ENCODE measurements around the gene CERS6. TPM values are rescaled to one million over a fixed set of nuclear protein-coding genes. Genes with fewer than 3 reads are reported as not detected.

The CERS6 gene
- total RNA-seq, 1 experiment from 2014 or later: 30.3 TPM

DNA sequence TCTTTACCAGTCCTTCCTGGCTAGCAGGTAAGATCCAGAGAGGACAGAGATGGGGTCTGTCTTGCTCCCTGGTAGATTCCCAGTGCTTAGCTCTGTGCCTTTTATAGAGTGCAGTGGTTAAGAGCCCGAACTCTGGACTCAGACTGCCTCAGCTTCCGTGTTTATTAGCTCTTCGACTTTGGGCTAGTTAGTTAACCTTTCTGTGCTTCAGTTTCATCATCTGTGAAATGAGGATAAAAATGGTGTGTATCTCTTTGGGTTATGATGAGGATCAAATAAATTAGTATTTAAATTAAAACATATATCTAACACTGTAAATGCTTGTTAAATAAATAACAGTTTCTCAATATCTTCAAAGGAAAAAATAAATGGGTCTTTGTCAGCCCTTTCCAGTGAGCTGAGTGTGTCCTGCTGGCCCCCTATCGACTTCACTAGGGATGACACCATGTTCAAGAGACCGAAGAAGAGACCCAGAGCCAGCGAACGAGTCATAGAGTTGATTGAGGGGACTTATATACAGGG, 38.2 kb downstream of the CERS6 start:
- ATAC-seq: 0 out of 2 replicates have a peak, but pooled peaks have one; percentile 50
- POLR2A ChIA-PET: no interaction called here
- Histone ChIP-seq H3K4me1 (ENCODE audit: control insufficient read depth, insufficient read depth, low read length) (peaks cover 14% of the 10 kb centered on the region), H3K36me3 (ENCODE audit: control insufficient read depth, insufficient read depth, low read length) (no peaks in the 10 kb centered on the region), H3K4me3 (ENCODE audit: low read depth in 2 of 2, low read length in 2 of 2) (no peak overlapping the region), H3K9me3 (ENCODE audit: control insufficient read depth, insufficient read depth, low read depth, low read length) (no peaks in the 10 kb centered on the region), H3K27ac (ENCODE audit: low read length) (no peak overlapping the region), H3K27me3 (ENCODE audit: control insufficient read depth, insufficient read depth, low read length) (no peaks in the 10 kb centered on the region)
- DNase-seq (ENCODE audit: low read depth, low spot score): no peak
- BruUV-seq (replicated peaks): no TSS peak
- intact Hi-C loops (cut with micrococcal nuclease; ENCODE audit: unreplicated experiment) (no loop called here), in situ Hi-C loops (cut with HindIII; ENCODE audit: low pct_unique_long_range_greater_than_20kb, low sequenced_read_pairs) (no loop called here)
- CTCF ChIA-PET: interaction anchor here (0.6 kb wide), 1 partner anchor 136 kb away, joined by 3 read pairs; no protein-coding TSS in a partner anchor
- TF ChIP-seq POLR2AphosphoS5 (IDR thresholded peaks at IDR 0.05; ENCODE audit: low read depth, low read length) (no peak), TCF7L2 (IDR thresholded peaks at IDR 0.05; ENCODE audit: low read depth, low read length) (no peak), SIN3A (IDR thresholded peaks at IDR 0.05; ENCODE audit: borderline replicate concordance, insufficient read depth, low read depth, low read length) (no peak)
- TF ChIP-seq, protein P1, sequence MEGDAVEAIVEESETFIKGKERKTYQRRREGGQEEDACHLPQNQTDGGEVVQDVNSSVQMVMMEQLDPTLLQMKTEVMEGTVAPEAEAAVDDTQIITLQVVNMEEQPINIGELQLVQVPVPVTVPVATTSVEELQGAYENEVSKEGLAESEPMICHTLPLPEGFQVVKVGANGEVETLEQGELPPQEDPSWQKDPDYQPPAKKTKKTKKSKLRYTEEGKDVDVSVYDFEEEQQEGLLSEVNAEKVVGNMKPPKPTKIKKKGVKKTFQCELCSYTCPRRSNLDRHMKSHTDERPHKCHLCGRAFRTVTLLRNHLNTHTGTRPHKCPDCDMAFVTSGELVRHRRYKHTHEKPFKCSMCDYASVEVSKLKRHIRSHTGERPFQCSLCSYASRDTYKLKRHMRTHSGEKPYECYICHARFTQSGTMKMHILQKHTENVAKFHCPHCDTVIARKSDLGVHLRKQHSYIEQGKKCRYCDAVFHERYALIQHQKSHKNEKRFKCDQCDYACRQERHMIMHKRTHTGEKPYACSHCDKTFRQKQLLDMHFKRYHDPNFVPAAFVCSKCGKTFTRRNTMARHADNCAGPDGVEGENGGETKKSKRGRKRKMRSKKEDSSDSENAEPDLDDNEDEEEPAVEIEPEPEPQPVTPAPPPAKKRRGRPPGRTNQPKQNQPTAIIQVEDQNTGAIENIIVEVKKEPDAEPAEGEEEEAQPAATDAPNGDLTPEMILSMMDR (IDR thresholded peaks at IDR 0.05): peak; percentile 66
- TF ChIP-seq, protein P2, sequence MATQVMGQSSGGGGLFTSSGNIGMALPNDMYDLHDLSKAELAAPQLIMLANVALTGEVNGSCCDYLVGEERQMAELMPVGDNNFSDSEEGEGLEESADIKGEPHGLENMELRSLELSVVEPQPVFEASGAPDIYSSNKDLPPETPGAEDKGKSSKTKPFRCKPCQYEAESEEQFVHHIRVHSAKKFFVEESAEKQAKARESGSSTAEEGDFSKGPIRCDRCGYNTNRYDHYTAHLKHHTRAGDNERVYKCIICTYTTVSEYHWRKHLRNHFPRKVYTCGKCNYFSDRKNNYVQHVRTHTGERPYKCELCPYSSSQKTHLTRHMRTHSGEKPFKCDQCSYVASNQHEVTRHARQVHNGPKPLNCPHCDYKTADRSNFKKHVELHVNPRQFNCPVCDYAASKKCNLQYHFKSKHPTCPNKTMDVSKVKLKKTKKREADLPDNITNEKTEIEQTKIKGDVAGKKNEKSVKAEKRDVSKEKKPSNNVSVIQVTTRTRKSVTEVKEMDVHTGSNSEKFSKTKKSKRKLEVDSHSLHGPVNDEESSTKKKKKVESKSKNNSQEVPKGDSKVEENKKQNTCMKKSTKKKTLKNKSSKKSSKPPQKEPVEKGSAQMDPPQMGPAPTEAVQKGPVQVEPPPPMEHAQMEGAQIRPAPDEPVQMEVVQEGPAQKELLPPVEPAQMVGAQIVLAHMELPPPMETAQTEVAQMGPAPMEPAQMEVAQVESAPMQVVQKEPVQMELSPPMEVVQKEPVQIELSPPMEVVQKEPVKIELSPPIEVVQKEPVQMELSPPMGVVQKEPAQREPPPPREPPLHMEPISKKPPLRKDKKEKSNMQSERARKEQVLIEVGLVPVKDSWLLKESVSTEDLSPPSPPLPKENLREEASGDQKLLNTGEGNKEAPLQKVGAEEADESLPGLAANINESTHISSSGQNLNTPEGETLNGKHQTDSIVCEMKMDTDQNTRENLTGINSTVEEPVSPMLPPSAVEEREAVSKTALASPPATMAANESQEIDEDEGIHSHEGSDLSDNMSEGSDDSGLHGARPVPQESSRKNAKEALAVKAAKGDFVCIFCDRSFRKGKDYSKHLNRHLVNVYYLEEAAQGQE (IDR thresholded peaks at IDR 0.05; ENCODE audit: insufficient read depth in 1 of 2, low read depth in 2 of 2, low read length in 1 of 2): no peak

DNA sequence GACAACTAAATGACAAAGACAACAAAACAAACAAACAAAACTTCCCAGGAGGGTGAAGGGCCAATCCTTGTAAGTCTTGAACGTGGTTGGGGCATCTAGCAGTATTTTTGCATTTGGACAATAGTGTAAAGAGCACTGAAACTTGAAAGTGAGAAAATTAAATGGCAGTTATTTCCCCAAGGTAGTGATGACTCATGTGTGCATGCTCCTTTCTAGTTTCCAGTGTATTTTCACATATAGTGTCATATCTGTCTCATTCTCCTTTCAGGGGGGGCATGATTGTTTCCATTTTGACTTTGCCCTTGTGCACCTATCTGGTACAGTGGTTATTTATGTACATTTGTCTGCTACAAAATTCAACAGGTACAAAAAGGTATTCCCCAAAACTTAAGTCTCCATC, 39.5 kb downstream of the CERS6 start:
- CTCF ChIA-PET: no interaction called here
- Histone ChIP-seq H3K4me1 (ENCODE audit: control insufficient read depth, insufficient read depth, low read length) (peaks cover 3% of the 10 kb centered on the region), H3K9me3 (ENCODE audit: control insufficient read depth, insufficient read depth, low read depth, low read length) (no peaks in the 10 kb centered on the region), H3K4me3 (ENCODE audit: low read depth in 2 of 2, low read length in 2 of 2) (no peak overlapping the region), H3K27me3 (ENCODE audit: control insufficient read depth, insufficient read depth, low read length) (no peaks in the 10 kb centered on the region), H3K36me3 (ENCODE audit: control insufficient read depth, insufficient read depth, low read length) (no peaks in the 10 kb centered on the region), H3K27ac (ENCODE audit: low read length) (no peak overlapping the region)
- POLR2A ChIA-PET: no interaction called here
- intact Hi-C loops (cut with micrococcal nuclease; ENCODE audit: unreplicated experiment): no loop called here
- BruUV-seq (replicated peaks): no TSS peak
- TF ChIP-seq, protein P2 (IDR thresholded peaks at IDR 0.05; ENCODE audit: insufficient read depth in 1 of 2, low read depth in 2 of 2, low read length in 1 of 2): no peak
- TF ChIP-seq SIN3A (IDR thresholded peaks at IDR 0.05; ENCODE audit: borderline replicate concordance, insufficient read depth, low read depth, low read length) (no peak), TCF7L2 (IDR thresholded peaks at IDR 0.05; ENCODE audit: low read depth, low read length) (no peak), POLR2AphosphoS5 (IDR thresholded peaks at IDR 0.05; ENCODE audit: low read depth, low read length) (no peak)
- TF ChIP-seq, protein P1 (IDR thresholded peaks at IDR 0.05): no peak
- in situ Hi-C loops (cut with HindIII; ENCODE audit: low pct_unique_long_range_greater_than_20kb, low sequenced_read_pairs): no loop called here
- ATAC-seq: no peak
- DNase-seq (ENCODE audit: low read depth, low spot score): no peak
